NCI-H460 (cell line): ENCODE data around the gene LRP1. TPM values are rescaled to one million over a fixed set of nuclear protein-coding genes. Genes with fewer than 3 reads are reported as not detected.

Experiments
- DNase-seq: peaks from one replicate; pipeline ENCODE4 v3.0.0-alpha.2; 2016; ENCODE audit warnings: low read depth; ENCODE audit errors: extremely low read depth
- total RNA-seq: library from RNA; depleted of rRNA; stranded (reverse); fragments of >200 nt; shearing (Covaris generic); gene quantifications from 2 replicates; pipeline ENCODE4 v1.2.3, GENCODE V29; 2014

The LRP1 gene
- total RNA-seq, 1 experiment from 2014 or later, result 3.1 TPM

GRCh38 chr12:57093415-57094207 lies 34.7 kb upstream of the LRP1 start:
- no peak for DNase-seq

GRCh38 chr12:57094208-57095160 lies 33.8 kb upstream of the LRP1 start:
- DNase-seq, result no peak

- DNase-seq, result no peak
Measured at GRCh38 chr12:57095440-57095839, 32.8 kb upstream of the LRP1 start.

GRCh38 chr12:57096099-57096572 lies 32.1 kb upstream of the LRP1 start:
- DNase-seq, result no peak

GRCh38 chr12:57096748-57097553 lies 31.3 kb upstream of the LRP1 start:
- no peak for DNase-seq

- DNase-seq, result no peak
Measured at GRCh38 chr12:57097554-57097835, 30.8 kb upstream of the LRP1 start.

- no peak for DNase-seq
Measured at GRCh38 chr12:57098546-57098945, 29.7 kb upstream of the LRP1 start.

- DNase-seq, result no peak
Measured at GRCh38 chr12:57099047-57099714, 29.1 kb upstream of the LRP1 start.

GRCh38 chr12:57099766-57100165 lies 28.5 kb upstream of the LRP1 start:
- DNase-seq, result no peak

GRCh38 chr12:57101892-57102695 lies 26.2 kb upstream of the LRP1 start:
- no peak for DNase-seq

- no peak for DNase-seq
Measured at GRCh38 chr12:57103856-57104255, 24.4 kb upstream of the LRP1 start.

- DNase-seq, result no peak
Measured at GRCh38 chr12:57104292-57104910, 23.9 kb upstream of the LRP1 start.

- DNase-seq, result no peak
Measured at GRCh38 chr12:57105011-57105753, 23.1 kb upstream of the LRP1 start.

- DNase-seq, result no peak
Measured at GRCh38 chr12:57106021-57106708, 22.1 kb upstream of the LRP1 start.

- DNase-seq, result no peak
Measured at GRCh38 chr12:57107456-57108155, 20.7 kb upstream of the LRP1 start.

- DNase-seq, result no peak
Measured at GRCh38 chr12:57109207-57110103, 18.8 kb upstream of the LRP1 start.
